Uterus (tissue), 4 donors: Measurements from ENCODE around the gene RNF157. TPM values are rescaled to one million over a fixed set of nuclear protein-coding genes. Genes with fewer than 3 reads are reported as not detected.

Experiments used
- DNase-seq, 2 donors: peaks; one replicate each; pipeline ENCODE4 v3.0.0-alpha.2; 2019 to 2020
- H3K27ac ChIP-seq, 2 donors: fragments of 200-600 bp; sonication (generic); 1 replicate in 1 of 2; 2 replicates in 1 of 2; pipeline ENCODE4 v1.5.1; 2016 to 2018
- H3K27me3 ChIP-seq, 2 donors: fragments of 200-600 bp; sonication (generic); one replicate each; pipeline ENCODE4 v1.5.1; 2018 to 2019; ENCODE audit warnings: control low read depth in 1 of 2
- H3K36me3 ChIP-seq, 2 donors: fragments of 200-600 bp; sonication (generic); one replicate each; pipeline ENCODE4 v1.5.1; 2019; ENCODE audit warnings: control low read depth in 1 of 2
- H3K4me1 ChIP-seq, 2 donors: fragments of 200-600 bp; sonication (generic); one replicate each; pipeline ENCODE4 v1.5.1; 2018 to 2019; ENCODE audit warnings: control low read depth in 1 of 2
- H3K4me3 ChIP-seq, 2 donors: fragments of 200-600 bp; sonication (generic); 1 replicate in 1 of 2; 2 replicates in 1 of 2; pipeline ENCODE4 v1.5.1; 2018 to 2019; ENCODE audit warnings: mild to moderate bottlenecking in 1 of 2
- H3K9me3 ChIP-seq, 2 donors: fragments of 200-600 bp; sonication (generic); one replicate each; pipeline ENCODE4 v1.5.1; 2019; ENCODE audit warnings: control low read depth in 1 of 2
- POLR2A ChIP-seq, 2 donors: fragments of 450-650 bp; IDR thresholded peaks; one replicate each; pipeline ENCODE4 v1.6.1; 2016; ENCODE audit warnings: antibody characterized with exemption in 2 of 2, mild to moderate bottlenecking in 1 of 2, moderate library complexity in 1 of 2
- intact Hi-C: fragments of 100-400 bp; cut with DNase I; formaldehyde crosslinking; loops from one replicate; pipeline ENCODE4 v1.15.1; 2023; ENCODE audit warnings: low total_unique reads
- total RNA-seq, 4 donors: library from RNA; depleted of rRNA in 3 of 4; stranded (reverse); fragments of >200 nt in 3 of 4; gene quantifications; one replicate each; pipeline versions ENCODE4 v1.1.0 to v1.2.4, GENCODE V29; 2014 to 2023
- TF ChIP-seq, protein P1 (sequence below), 4 experiments: fragments of 200-600 bp in 2 of 4; fragments of 450-650 bp in 2 of 4; sonication (generic) in 2 of 4; IDR thresholded peaks; one replicate each; pipeline ENCODE4 v1.5.1; 2016 to 2019; ENCODE audit warnings: antibody characterized with exemption in 4 of 4, mild to moderate bottlenecking in 2 of 4, moderate library complexity in 1 of 4
- donor health status: DM: yes; HTN: yes; CAD: no.

Gene RNF157
- total RNA-seq, 4 donors from 2014 or later: 0.77 to 5.7 (median 1.7) TPM

DNA sequence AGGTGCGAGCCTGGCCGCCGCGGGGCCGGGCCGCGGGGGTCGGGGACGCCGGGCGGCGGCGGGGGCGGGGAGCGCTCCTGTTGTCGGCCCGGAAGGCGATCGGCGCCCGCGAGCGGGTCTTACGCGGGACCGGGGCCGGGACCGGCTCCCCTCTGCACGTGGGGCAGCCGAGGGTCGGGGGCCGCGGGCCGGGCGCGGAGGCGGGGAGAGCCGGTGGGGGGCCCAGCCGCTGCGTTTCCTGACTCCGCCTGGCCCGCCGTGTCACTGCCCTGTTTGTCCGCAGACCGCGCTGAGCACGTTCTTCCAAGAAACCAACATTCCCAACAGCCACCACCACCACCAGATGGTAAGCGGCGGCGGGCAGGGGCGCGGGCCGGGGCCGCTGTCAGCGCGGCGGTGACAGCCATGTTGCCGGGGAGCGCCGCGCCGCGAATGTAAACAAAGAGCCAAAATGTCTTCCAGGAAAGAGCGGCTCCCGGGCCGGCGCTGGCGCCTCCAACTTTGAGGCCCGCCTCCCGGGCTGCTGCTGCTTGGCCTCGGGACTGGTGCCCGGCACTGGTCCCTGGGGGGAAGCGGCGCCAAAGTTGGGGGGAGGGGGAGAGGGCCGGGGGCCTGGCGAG lies 25.4 kb upstream of the RNF157 start:
- H3K36me3 ChIP-seq: no peaks in the 10 kb centered on the region
- intact Hi-C loops: no loop called here
- peak overlapping the region; percentile 57 to 95 for H3K4me3 ChIP-seq
- TF ChIP-seq POLR2A (IDR thresholded peaks at IDR 0.05): no peak
- TF ChIP-seq, protein P1, sequence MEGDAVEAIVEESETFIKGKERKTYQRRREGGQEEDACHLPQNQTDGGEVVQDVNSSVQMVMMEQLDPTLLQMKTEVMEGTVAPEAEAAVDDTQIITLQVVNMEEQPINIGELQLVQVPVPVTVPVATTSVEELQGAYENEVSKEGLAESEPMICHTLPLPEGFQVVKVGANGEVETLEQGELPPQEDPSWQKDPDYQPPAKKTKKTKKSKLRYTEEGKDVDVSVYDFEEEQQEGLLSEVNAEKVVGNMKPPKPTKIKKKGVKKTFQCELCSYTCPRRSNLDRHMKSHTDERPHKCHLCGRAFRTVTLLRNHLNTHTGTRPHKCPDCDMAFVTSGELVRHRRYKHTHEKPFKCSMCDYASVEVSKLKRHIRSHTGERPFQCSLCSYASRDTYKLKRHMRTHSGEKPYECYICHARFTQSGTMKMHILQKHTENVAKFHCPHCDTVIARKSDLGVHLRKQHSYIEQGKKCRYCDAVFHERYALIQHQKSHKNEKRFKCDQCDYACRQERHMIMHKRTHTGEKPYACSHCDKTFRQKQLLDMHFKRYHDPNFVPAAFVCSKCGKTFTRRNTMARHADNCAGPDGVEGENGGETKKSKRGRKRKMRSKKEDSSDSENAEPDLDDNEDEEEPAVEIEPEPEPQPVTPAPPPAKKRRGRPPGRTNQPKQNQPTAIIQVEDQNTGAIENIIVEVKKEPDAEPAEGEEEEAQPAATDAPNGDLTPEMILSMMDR (IDR thresholded peaks at IDR 0.05): no peak
- H3K4me1 ChIP-seq: peaks cover 0 to 23% of the 10 kb centered on the region in 2 donors
- no peaks in the 10 kb centered on the region for H3K9me3 ChIP-seq
- peak overlapping the region; percentile 83 to 92 for H3K27ac ChIP-seq
- no peaks in the 10 kb centered on the region for H3K27me3 ChIP-seq
- DNase-seq: peak in 1 of 2 donors; percentile 50

DNA sequence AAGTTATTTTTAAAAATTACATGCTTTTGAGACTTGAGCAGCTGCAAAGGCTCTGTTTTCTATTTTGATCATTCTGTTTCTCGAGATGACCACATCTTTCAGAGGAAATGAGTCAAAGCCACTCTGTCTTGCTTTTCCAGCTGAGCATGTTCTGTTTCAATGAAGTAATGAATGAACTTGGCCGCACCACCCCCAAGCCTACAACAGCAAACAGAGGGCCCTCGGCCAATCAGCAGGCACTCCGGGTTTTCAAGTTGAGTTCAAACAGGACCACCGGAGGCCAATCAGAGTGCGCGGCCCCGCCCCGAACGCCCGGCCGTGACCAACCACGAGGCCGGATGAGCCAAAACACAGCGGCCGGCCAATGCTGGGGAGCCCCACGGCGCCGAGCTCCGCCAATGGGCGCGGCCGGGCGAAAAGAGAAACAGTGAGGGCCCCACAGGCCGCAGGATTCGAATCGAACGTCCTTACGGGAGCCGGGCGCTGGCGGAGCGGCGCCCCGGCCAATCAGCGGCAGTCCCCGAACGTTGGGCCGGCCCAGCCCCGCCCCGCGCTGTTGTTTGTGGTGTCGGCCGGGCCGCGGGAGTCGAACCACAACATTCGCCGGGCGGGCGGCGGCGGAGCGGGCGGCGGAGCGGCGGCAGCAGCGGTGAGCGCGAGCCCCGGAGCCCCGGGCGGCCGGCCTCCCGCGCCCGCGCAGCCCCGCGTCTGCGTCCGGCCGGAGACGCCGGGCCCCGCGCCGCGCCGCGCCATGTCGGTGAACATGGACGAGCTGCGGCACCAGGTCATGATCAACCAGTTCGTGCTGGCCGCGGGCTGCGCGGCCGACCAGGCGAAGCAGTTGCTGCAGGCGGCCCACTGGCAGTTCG lies 24.7 kb upstream of the RNF157 start, which contains the start of gene UBALD2:
UBALD2 (plus strand) TSS at position 594 of the 869 bp plus-strand sequence; CDS start at position 752, 158 bp downstream.
- H3K4me1 ChIP-seq: peaks cover 0 to 23% of the 10 kb centered on the region in 2 donors
- no peaks in the 10 kb centered on the region for H3K27me3 ChIP-seq
- H3K4me3 ChIP-seq: peak within 1 kb of the TSS; percentile 57 to 95
- H3K36me3 ChIP-seq: no peaks in the 10 kb centered on the region
- H3K27ac ChIP-seq: peak within 1 kb of the TSS; percentile 83 to 92
- TF ChIP-seq POLR2A (IDR thresholded peaks at IDR 0.05): peak; percentile 88 to 92
- TF ChIP-seq, protein P1 (IDR thresholded peaks at IDR 0.05): peak in 1 of 4 experiments; percentile 46
- H3K9me3 ChIP-seq: no peaks in the 10 kb centered on the region
- intact Hi-C loops: no loop called here
- peak; percentile 99 for DNase-seq

DNA sequence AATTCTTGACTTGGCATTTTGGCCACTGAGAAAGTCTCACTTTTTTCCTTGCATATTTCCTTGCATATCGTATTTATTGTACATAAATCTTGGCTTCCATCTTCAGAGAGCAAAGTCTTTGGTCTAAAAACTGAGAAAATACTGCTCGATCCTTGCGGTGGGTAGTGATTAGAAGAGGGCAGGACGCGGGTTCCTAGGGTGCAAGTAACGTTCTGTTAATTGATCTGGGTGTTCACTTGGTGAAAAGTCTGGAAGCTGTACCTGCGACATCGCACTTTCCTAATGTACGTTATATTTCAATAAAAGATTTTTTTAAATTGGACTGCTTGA lies 24.1 kb upstream of the RNF157 start:
- DNase-seq: no peak
- Histone ChIP-seq H3K27ac (peak overlapping the region; percentile 58 to 75), H3K4me1 (peaks cover 0 to 22% of the 10 kb centered on the region in 2 donors), H3K9me3 (no peaks in the 10 kb centered on the region), H3K27me3 (no peaks in the 10 kb centered on the region), H3K36me3 (no peaks in the 10 kb centered on the region), H3K4me3 (no peak overlapping the region)
- TF ChIP-seq, protein P1 (IDR thresholded peaks at IDR 0.05): no peak
- no peak for TF ChIP-seq POLR2A (IDR thresholded peaks at IDR 0.05)
- intact Hi-C loops: no loop called here

GRCh38 chr17:76263896-76264295 lies 23.6 kb upstream of the RNF157 start:
- Histone ChIP-seq H3K27me3 (no peaks in the 10 kb centered on the region), H3K4me1 (peaks cover 0 to 17% of the 10 kb centered on the region in 2 donors), H3K27ac (peak overlapping the region in 1 of 2 donors; percentile 58), H3K4me3 (no peak overlapping the region), H3K36me3 (no peaks in the 10 kb centered on the region), H3K9me3 (no peaks in the 10 kb centered on the region)
- intact Hi-C loops: no loop called here
- no peak for DNase-seq
- no peak for TF ChIP-seq POLR2A (IDR thresholded peaks at IDR 0.05)
- TF ChIP-seq, protein P1 (IDR thresholded peaks at IDR 0.05): no peak
